ENCODE results near the gene RAB27A.
A peak's percentile ranks its signal among the peaks of the same experiment; 100 is the strongest.

The RAB27A gene

GRCh38 chr15:55290528-55291057 is 980 bp upstream of the RAB27A start (continued):
- TF ChIP-seq TSHZ1 (tag by site-specific recombination; IDR thresholded peaks at IDR 0.05; ENCODE audit: borderline replicate concordance): no peak
- TF ChIP-seq, protein P1, sequence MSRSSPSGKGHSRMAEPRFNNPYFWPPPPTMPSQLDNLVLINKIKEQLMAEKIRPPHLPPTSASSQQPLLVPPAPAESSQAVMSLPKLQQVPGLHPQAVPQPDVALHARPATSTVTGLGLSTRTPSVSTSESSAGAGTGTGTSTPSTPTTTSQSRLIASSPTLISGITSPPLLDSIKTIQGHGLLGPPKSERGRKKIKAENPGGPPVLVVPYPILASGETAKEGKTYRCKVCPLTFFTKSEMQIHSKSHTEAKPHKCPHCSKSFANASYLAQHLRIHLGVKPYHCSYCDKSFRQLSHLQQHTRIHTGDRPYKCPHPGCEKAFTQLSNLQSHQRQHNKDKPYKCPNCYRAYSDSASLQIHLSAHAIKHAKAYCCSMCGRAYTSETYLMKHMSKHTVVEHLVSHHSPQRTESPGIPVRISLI (tag by site-specific recombination; IDR thresholded peaks at IDR 0.05): no peak
- TF ChIP-seq ZNF571 (tag by site-specific recombination; IDR thresholded peaks at IDR 0.05): no peak
- TF ChIP-seq FEZF1 (tag by site-specific recombination; IDR thresholded peaks at IDR 0.05): no peak
- TF ChIP-seq ZNF274 (IDR thresholded peaks at IDR 0.05; ENCODE audit: low read length): no peak
- TF ChIP-seq ZNF274 (tag by site-specific recombination; IDR thresholded peaks at IDR 0.05; ENCODE audit: borderline replicate concordance): no peak
- no peak for TF ChIP-seq ZNF629 (tag by site-specific recombination; IDR thresholded peaks at IDR 0.05)
- TF ChIP-seq KLF17 (tag by site-specific recombination; IDR thresholded peaks at IDR 0.05): no peak
- TF ChIP-seq, protein P2, sequence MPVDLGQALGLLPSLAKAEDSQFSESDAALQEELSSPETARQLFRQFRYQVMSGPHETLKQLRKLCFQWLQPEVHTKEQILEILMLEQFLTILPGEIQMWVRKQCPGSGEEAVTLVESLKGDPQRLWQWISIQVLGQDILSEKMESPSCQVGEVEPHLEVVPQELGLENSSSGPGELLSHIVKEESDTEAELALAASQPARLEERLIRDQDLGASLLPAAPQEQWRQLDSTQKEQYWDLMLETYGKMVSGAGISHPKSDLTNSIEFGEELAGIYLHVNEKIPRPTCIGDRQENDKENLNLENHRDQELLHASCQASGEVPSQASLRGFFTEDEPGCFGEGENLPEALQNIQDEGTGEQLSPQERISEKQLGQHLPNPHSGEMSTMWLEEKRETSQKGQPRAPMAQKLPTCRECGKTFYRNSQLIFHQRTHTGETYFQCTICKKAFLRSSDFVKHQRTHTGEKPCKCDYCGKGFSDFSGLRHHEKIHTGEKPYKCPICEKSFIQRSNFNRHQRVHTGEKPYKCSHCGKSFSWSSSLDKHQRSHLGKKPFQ (tag by site-specific recombination; IDR thresholded peaks at IDR 0.05): peak; percentile 98
- TF ChIP-seq GLIS1 (tag by site-specific recombination; IDR thresholded peaks at IDR 0.05): peak; percentile 80
- no peak for TF ChIP-seq BCL11A (tag by site-specific recombination; IDR thresholded peaks at IDR 0.05; ENCODE audit: low read depth)
- no peak for TF ChIP-seq ZSCAN23 (tag by site-specific recombination; IDR thresholded peaks at IDR 0.05)
- 0 out of 2 replicates have a peak, but pooled peaks have one; percentile 44 for TF ChIP-seq EGR2 (tag by site-specific recombination; IDR thresholded peaks at IDR 0.05; ENCODE audit: low read depth)
- no peak for TF ChIP-seq ZNF132 (tag by site-specific recombination; IDR thresholded peaks at IDR 0.05; ENCODE audit: borderline replicate concordance)
- TF ChIP-seq ZNF596 (tag by site-specific recombination; IDR thresholded peaks at IDR 0.05): no peak
- no peak for TF ChIP-seq ZNF514 (tag by site-specific recombination; IDR thresholded peaks at IDR 0.05)
- peak; percentile 72 for TF ChIP-seq GLIS2 (tag by site-specific recombination; IDR thresholded peaks at IDR 0.05)
- TF ChIP-seq KLF8 (tag by site-specific recombination; IDR thresholded peaks at IDR 0.05): no peak
- TF ChIP-seq ZNF600 (tag by site-specific recombination; IDR thresholded peaks at IDR 0.05): no peak; the same call in 1 of the 2 replicates

- Histone ChIP-seq H3K4me1 (ENCODE audit: control insufficient read depth, insufficient read depth, low read length) (peaks cover 2% of the 10 kb centered on the region; the same call in 1 of the 2 replicates), H3K27ac (ENCODE audit: extremely low read depth, low read depth, low read length) (peak overlapping the region; percentile 76; the same call in 1 of the 2 replicates), H3K9me3 (ENCODE audit: control insufficient read depth, insufficient read depth, low read depth, low read length) (no peaks in the 10 kb centered on the region), H3K36me3 (ENCODE audit: control insufficient read depth in 2 of 2, insufficient read depth in 1 of 2, low read length in 2 of 2) (no peaks in the 10 kb centered on the region), H3K4me3 (ENCODE audit: low read depth, low read length) (peak overlapping the region; percentile 70)
- POLR2A ChIA-PET: no interaction called here
- CTCF ChIA-PET: no interaction called here
- TF ChIP-seq ZBTB17 (tag by site-specific recombination; IDR thresholded peaks at IDR 0.05): peak; percentile 55
- TF ChIP-seq ZNF341 (tag by site-specific recombination; IDR thresholded peaks at IDR 0.05; ENCODE audit: low read depth): peak; percentile 20; the same call in 1 of the 2 replicates
- TF ChIP-seq ZNF610 (tag by site-specific recombination; IDR thresholded peaks at IDR 0.05; ENCODE audit: borderline replicate concordance): no peak
- TF ChIP-seq ZNF37A (tag by site-specific recombination; IDR thresholded peaks at IDR 0.05): no peak
- TF ChIP-seq ZNF335 (tag by site-specific recombination; conservative IDR thresholded peaks at IDR 0.05): peak; percentile 70
- no peak for TF ChIP-seq ZNF747 (tag by site-specific recombination; IDR thresholded peaks at IDR 0.05)
- no peak for TF ChIP-seq ZNF488 (tag by site-specific recombination; IDR thresholded peaks at IDR 0.05)
- TF ChIP-seq GLIS2 (tag by site-specific recombination; IDR thresholded peaks at IDR 0.05): peak; percentile 30; the same call in 1 of the 2 replicates
- no peak for TF ChIP-seq ZFHX2 (tag by site-specific recombination; conservative IDR thresholded peaks at IDR 0.05)
These were observed 435 bp downstream of the RAB27A start for GRCh38 chr15:55289011-55289745.
